Psoas muscle (tissue), 8 donors: ENCODE results near the gene PHLDA3. TPM values are rescaled to one million over a fixed set of nuclear protein-coding genes. Genes with fewer than 3 reads are reported as not detected.

ENCODE experiments used
- ATAC-seq, 4 donors: fragments of 200-7000 bp; cut with Tn5 transposase; one replicate each; pipeline ENCODE4 v1.9.1; 2020; ENCODE audit warnings: moderate library complexity in 3 of 4, mild to moderate bottlenecking in 2 of 4
- DNase-seq, 2 donors: peaks; one replicate each; pipeline ENCODE4 v3.0.0-alpha.2; 2020
- H3K27ac ChIP-seq: fragments of 200-600 bp; one replicate; pipeline ENCODE4 v1.8.0; 2022
- H3K27me3 ChIP-seq, 3 donors: fragments of 200-600 bp in 1 of 3; one replicate each; pipeline versions ENCODE4 v1.6.1 to v1.8.0; 2013 to 2022; ENCODE audit warnings: low read length in 2 of 3, mild to moderate bottlenecking in 2 of 3, moderate library complexity in 1 of 3; ENCODE audit not compliant: insufficient read depth in 3 of 3
- H3K36me3 ChIP-seq, 2 donors: fragments of 200-600 bp in 1 of 2; one replicate each; pipeline versions ENCODE4 v1.6.1 to v1.8.0; 2013 to 2022; ENCODE audit warnings: low read depth in 1 of 2, mild to moderate bottlenecking in 1 of 2, moderate library complexity in 1 of 2; ENCODE audit not compliant: insufficient read depth in 1 of 2
- H3K4me1 ChIP-seq: fragments of 200-600 bp; one replicate; pipeline ENCODE4 v1.8.0; 2022
- H3K4me3 ChIP-seq: fragments of 200-600 bp; one replicate; pipeline ENCODE4 v1.8.0; 2022; ENCODE audit warnings: mild to moderate bottlenecking
- H3K9me3 ChIP-seq: fragments of 200-600 bp; one replicate; pipeline ENCODE4 v1.8.0; 2022
- CTCF ChIP-seq: fragments of 200-600 bp; IDR thresholded peaks from one replicate; pipeline ENCODE4 v1.8.0; 2022; ENCODE audit warnings: antibody characterized with exemption
- WGBS, 3 donors: extraction: QIAGEN DNeasy Blood & Tissue Kit; methylation state at CpG; one replicate each; pipeline versions ENCODE4 v1.1.6 to v1.1.7; 2013; 5-methylcytosine and 5-hydroxymethylcytosine counted together
- intact Hi-C, 2 donors: fragments of 100-400 bp; cut with DNase I; formaldehyde crosslinking; loops; one replicate each; pipeline versions ENCODE4 v1.11.0 to v1.14.2; 2022
- polyA plus RNA-seq, 3 donors: library from polyadenylated mRNA; stranded (reverse); fragments of 200-250 nt; gene quantifications; one replicate each; pipeline ENCODE4 v1.2.3, GENCODE V29; 2013
- total RNA-seq, 4 donors: library from RNA; stranded (reverse); fragmentation: NEBNext Ultra II Directional in 2 of 4; extraction: Animal tissue kit (Norgen Biotek cat#: 25700) in 2 of 4; gene quantifications; one replicate each; pipeline versions ENCODE4 v1.2.1 to v1.2.4, GENCODE V29; 2021 to 2023
- donor health status: healthy with polysubstance abuse.
- donor health status: DM: no; HTN: no; CAD: no; lungs with moderate emphysema.
- donor health status: Bipolar disorder and iron deficiency.
- donor health status: healthy.
- donor health status: DM: yes; HTN: yes; CAD: no.
- donor health status: DM: no; HTN: no; CAD: no.
- donor health status: DM: no; HTN: no; CAD: no.
- donor health status: DM: yes; HTN: yes; CAD: no.

The PHLDA3 gene
- total and polyA plus RNA-seq, 7 donors, result 41.8 to 116 (median 62.4) TPM

- H3K4me3 ChIP-seq, result no peak overlapping the region
Measured at GRCh38 chr1:201511941-201512539, 43.1 kb upstream of the PHLDA3 start.

GRCh38 chr1:201511396-201511940 is 42.5 kb upstream of the PHLDA3 start:
- DNase-seq (no peak), ATAC-seq (no peak)
- TF ChIP-seq CTCF, result no peak
- H3K36me3 ChIP-seq, result no peaks in the 10 kb centered on the region
- H3K4me1 ChIP-seq, result peaks cover 12% of the 10 kb centered on the region
- H3K9me3 ChIP-seq, result no peaks in the 10 kb centered on the region
- H3K27me3 ChIP-seq, result peaks cover 0 to under 1% (median 0%) of the 10 kb centered on the region in 3 donors
- peak overlapping the region; percentile 60 for H3K27ac ChIP-seq
- no peak overlapping the region for H3K4me3 ChIP-seq
- 62 to 72% (median 65%) methylated on average over 6 of the region's 6 CpGs for WGBS, 3 donors
- intact Hi-C loops, result loop anchor here in 1 of 2 donors (10.0 kb wide), 1 partner anchor 257 kb away; no protein-coding TSS in a partner anchor

More at GRCh38 chr1:201511941-201512539, 43.1 kb upstream of the PHLDA3 start:
- 27 to 48% (median 33%) methylated on average over 6 of the region's 6 CpGs for WGBS, 3 donors
- DNase-seq (peak; percentile 63 to 77), ATAC-seq (peak; percentile 41 to 59 (median 52))
- Histone ChIP-seq H3K27me3 (no peaks in the 10 kb centered on the region), H3K4me1 (peaks cover 12% of the 10 kb centered on the region), H3K27ac (peak overlapping the region; percentile 60), H3K9me3 (no peaks in the 10 kb centered on the region), H3K36me3 (no peaks in the 10 kb centered on the region)
- TF ChIP-seq CTCF, result no peak
- intact Hi-C loops, result loop anchor here (1.0 to 10.0 kb wide), 4 partner anchors 30 to 257 kb away; no protein-coding TSS in a partner anchor

- Histone ChIP-seq H3K4me3 (no peak overlapping the region), H3K9me3 (no peaks in the 10 kb centered on the region), H3K36me3 (no peaks in the 10 kb centered on the region), H3K4me1 (peaks cover 12% of the 10 kb centered on the region), H3K27ac (no peak overlapping the region), H3K27me3 (peaks cover 0 to 3% (median 0%) of the 10 kb centered on the region in 3 donors)
- intact Hi-C loops, result loop anchor here in 1 of 2 donors (10.0 kb wide), 1 partner anchor 256 kb away; no protein-coding TSS in a partner anchor
- no peak for DNase-seq
- no peak for TF ChIP-seq CTCF
- 83 to 94% (median 89%) methylated on average over 1 of the region's 1 CpG for WGBS, 3 donors
- no peak for ATAC-seq
Measured at GRCh38 chr1:201510734-201511133, 41.7 kb upstream of the PHLDA3 start.

- H3K27me3 ChIP-seq, result peaks cover 0 to 6% (median 0%) of the 10 kb centered on the region in 3 donors
- ATAC-seq (no peak), DNase-seq (no peak)
- H3K4me1 ChIP-seq, result peaks cover 12% of the 10 kb centered on the region
- no peaks in the 10 kb centered on the region for H3K9me3 ChIP-seq
- no peak overlapping the region for H3K4me3 ChIP-seq
- intact Hi-C loops, result loop anchor here (2.0 to 10.0 kb wide), 2 partner anchors 27 to 255 kb away; no protein-coding TSS in a partner anchor
- H3K36me3 ChIP-seq, result no peaks in the 10 kb centered on the region
- WGBS, 3 donors, result 98 to 99% (median 98%) methylated on average over 2 of the region's 2 CpGs
- TF ChIP-seq CTCF, result no peak
- no peak overlapping the region for H3K27ac ChIP-seq
Measured at GRCh38 chr1:201509601-201510374, 40.8 kb upstream of the PHLDA3 start.
